RPMI7951 (cell line): ENCODE data around the gene YWHAE. TPM values are rescaled to one million over a fixed set of nuclear protein-coding genes. Genes with fewer than 3 reads are reported as not detected.
A peak's percentile ranks its signal among the peaks of the same experiment; 100 is the strongest.
"Not testable (repeated sequence)": the region's sequence is repeated elsewhere in the genome, so short reads cannot be mapped to it uniquely, and the experiment has no call there.

Source experiments
- DNase-seq: peaks from one replicate; pipeline ENCODE4 v3.0.0-alpha.2; 2012; ENCODE audit warnings: low read depth
- total RNA-seq: library from RNA; depleted of rRNA; stranded (reverse); fragments of >200 nt; shearing (Covaris generic); gene quantifications from 2 replicates; pipeline ENCODE4 v1.2.3, GENCODE V29; 2014

YWHAE gene
- total RNA-seq, 1 experiment from 2014 or later: 342 TPM

- no peak for DNase-seq
Observed at GRCh38 chr17:1412185-1413110, 12.4 kb upstream of the YWHAE start.

- DNase-seq: no peak
Observed at GRCh38 chr17:1402262-1402586, 2.2 kb upstream of the YWHAE start.

- peak; percentile 11 for DNase-seq
Observed at GRCh38 chr17:1398931-1399678, 917 bp downstream of the YWHAE start.

GRCh38 chr17:1398028-1398427, 2.0 kb downstream of the YWHAE start:
- DNase-seq: no peak

GRCh38 chr17:1395876-1396665, 4.0 kb downstream of the YWHAE start:
- DNase-seq: not testable (repeated sequence)

GRCh38 chr17:1391577-1391976, 8.4 kb downstream of the YWHAE start:
- no peak for DNase-seq

GRCh38 chr17:1390432-1391367, 9.3 kb downstream of the YWHAE start:
- DNase-seq: no peak

GRCh38 chr17:1387490-1388227, 12.4 kb downstream of the YWHAE start:
- not testable (repeated sequence) for DNase-seq

- not testable (repeated sequence) for DNase-seq
Observed at GRCh38 chr17:1386675-1387190, 13.3 kb downstream of the YWHAE start.

GRCh38 chr17:1386265-1386664, 13.8 kb downstream of the YWHAE start:
- no peak for DNase-seq

GRCh38 chr17:1385861-1386260, 14.2 kb downstream of the YWHAE start:
- DNase-seq: no peak

- DNase-seq: no peak
Observed at GRCh38 chr17:1384905-1385435, 15.1 kb downstream of the YWHAE start.

- DNase-seq: no peak
Observed at GRCh38 chr17:1379930-1380313, 20.1 kb downstream of the YWHAE start.

- no peak for DNase-seq
Observed at GRCh38 chr17:1379208-1379929, 20.7 kb downstream of the YWHAE start.

GRCh38 chr17:1378476-1378860, 21.6 kb downstream of the YWHAE start:
- not testable (repeated sequence) for DNase-seq

- DNase-seq: no peak
Observed at GRCh38 chr17:1377334-1377733, 22.7 kb downstream of the YWHAE start.

GRCh38 chr17:1376061-1376460, 24.0 kb downstream of the YWHAE start:
- DNase-seq: no peak

GRCh38 chr17:1375615-1376014, 24.4 kb downstream of the YWHAE start:
- no peak for DNase-seq
